A673 (cell line): ENCODE results near the gene TSHZ2.
"Not testable (repeated sequence)": the region's sequence is repeated elsewhere in the genome, so short reads cannot be mapped to it uniquely, and the experiment has no call there.

ENCODE experiments used
- EZH2 ChIP-seq: fragments of 200-600 bp; sonication (generic); IDR thresholded peaks from 2 replicates; pipeline ENCODE4 v1.6.1; 2017; ENCODE audit warnings: borderline replicate concordance, low read depth, mild to moderate bottlenecking, mixed read lengths, antibody characterized with exemption, low read length; ENCODE audit not compliant: poor library complexity, severe bottlenecking
- TF ChIP-seq, protein P1 (sequence below): fragments of 300-800, 200-600 bp; sonication (generic); conservative IDR thresholded peaks from 2 replicates; pipeline ENCODE4 v1.5.1; 2017; ENCODE audit warnings: low read depth, mild to moderate bottlenecking, antibody characterized with exemption, low read length, moderate library complexity, mixed read lengths

DNA sequence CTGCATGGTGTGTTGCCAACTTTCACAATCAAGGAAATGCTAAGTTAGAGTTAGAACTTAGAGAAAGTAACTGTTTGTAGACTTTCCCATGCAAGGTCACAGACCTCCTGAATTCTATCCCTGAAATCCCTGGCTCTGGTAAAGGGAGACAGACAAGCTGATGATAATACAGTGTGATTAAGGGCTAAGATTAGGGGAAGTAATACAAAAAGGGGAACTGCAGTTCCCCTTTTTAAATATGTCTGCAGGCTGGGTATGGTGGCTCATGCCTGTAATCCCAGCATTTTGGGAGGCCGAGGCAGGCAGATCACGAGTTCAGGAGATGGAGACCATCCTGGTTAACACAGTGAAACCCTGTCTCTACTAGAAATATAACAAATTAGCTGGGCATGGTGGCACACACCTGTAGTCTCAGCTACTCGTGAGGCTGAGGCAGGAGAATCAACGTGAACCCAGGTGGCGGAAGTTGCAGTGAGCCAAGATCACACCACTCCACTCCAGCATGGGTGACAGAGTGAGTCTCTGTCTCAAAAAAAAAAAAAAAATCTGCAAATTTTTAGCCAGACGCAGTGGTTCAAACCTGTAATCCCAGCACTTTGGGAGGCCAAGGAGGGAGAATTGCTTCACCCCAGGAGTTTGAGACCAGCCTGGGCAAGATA is 560.6 kb downstream of the TSHZ2 start:
- TF ChIP-seq, protein P1, sequence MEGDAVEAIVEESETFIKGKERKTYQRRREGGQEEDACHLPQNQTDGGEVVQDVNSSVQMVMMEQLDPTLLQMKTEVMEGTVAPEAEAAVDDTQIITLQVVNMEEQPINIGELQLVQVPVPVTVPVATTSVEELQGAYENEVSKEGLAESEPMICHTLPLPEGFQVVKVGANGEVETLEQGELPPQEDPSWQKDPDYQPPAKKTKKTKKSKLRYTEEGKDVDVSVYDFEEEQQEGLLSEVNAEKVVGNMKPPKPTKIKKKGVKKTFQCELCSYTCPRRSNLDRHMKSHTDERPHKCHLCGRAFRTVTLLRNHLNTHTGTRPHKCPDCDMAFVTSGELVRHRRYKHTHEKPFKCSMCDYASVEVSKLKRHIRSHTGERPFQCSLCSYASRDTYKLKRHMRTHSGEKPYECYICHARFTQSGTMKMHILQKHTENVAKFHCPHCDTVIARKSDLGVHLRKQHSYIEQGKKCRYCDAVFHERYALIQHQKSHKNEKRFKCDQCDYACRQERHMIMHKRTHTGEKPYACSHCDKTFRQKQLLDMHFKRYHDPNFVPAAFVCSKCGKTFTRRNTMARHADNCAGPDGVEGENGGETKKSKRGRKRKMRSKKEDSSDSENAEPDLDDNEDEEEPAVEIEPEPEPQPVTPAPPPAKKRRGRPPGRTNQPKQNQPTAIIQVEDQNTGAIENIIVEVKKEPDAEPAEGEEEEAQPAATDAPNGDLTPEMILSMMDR, result not testable (repeated sequence)
- TF ChIP-seq EZH2, result not testable (repeated sequence)
